PC-3 (cell line): ENCODE results near the gene GCDH. TPM values are rescaled to one million over a fixed set of nuclear protein-coding genes. Genes with fewer than 3 reads are reported as not detected.

ENCODE experiments used
- ATAC-seq: fragments of 200-7000 bp; cut with Tn5 transposase; 2 replicates; pipeline ENCODE4 v1.9.1; 2020; ENCODE audit warnings: mild to moderate bottlenecking, moderate library complexity
- BruUV-seq: library from RNA; stranded (reverse); fragments of 400-500 nt; replicated peaks from 2 replicates; lab custom pipeline; 2021; lab: Mats Ljungman, UMichigan
- CTCF ChIA-PET: fragments of 300-600 bp; sonication (Branson Sonifier 250); formaldehyde crosslinking; loops from one replicate; lab custom pipeline; 2022; ENCODE audit warnings: antibody characterized with exemption; lab: Charles Lee
- POLR2A ChIA-PET: fragments of 300-600 bp; sonication (Branson Sonifier 250); formaldehyde crosslinking; loops from one replicate; lab custom pipeline; 2022; ENCODE audit warnings: antibody characterized with exemption; ENCODE audit not compliant: unreplicated experiment; lab: Charles Lee
- DNase-seq: peaks from one replicate; pipeline ENCODE4 v3.0.0-alpha.2; 2015
- H2AFZ ChIP-seq: fragments of 300-600 bp; sonication (generic); 2 replicates; pipeline ENCODE4 v1.6.0; 2016; ENCODE audit warnings: antibody characterized with exemption, low read length
- H3F3A ChIP-seq: fragments of 300-600 bp; sonication (generic); one replicate; pipeline ENCODE4 v1.6.0; 2017; ENCODE audit warnings: antibody characterized with exemption, low read length, control low read depth, mild to moderate bottlenecking; ENCODE audit not compliant: unreplicated experiment
- H3K27ac ChIP-seq: fragments of 300-600 bp; sonication (generic); 2 replicates; pipeline ENCODE4 v1.5.1; 2016; ENCODE audit warnings: mild to moderate bottlenecking, low read length
- H3K27me3 ChIP-seq: fragments of 300-600 bp; sonication (generic); 2 replicates; pipeline ENCODE4 v1.6.1; 2016; ENCODE audit warnings: low read length, mixed read lengths
- H3K36me3 ChIP-seq: fragments of 300-600 bp; sonication (generic); 2 replicates; pipeline ENCODE4 v1.6.1; 2016; ENCODE audit warnings: low read depth, mixed run types, low read length, mixed read lengths
- H3K4me1 ChIP-seq: fragments of 300-600 bp; sonication (generic); 2 replicates; pipeline ENCODE4 v1.5.1; 2016; ENCODE audit warnings: low read length; ENCODE audit not compliant: insufficient read depth
- H3K4me2 ChIP-seq: fragments of 300-600 bp; sonication (generic); 2 replicates; pipeline ENCODE4 v1.6.0; 2016; ENCODE audit warnings: low read length
- H3K4me3 ChIP-seq: fragments of 300-600 bp; sonication (generic); 2 replicates; pipeline ENCODE4 v1.5.1; 2016; ENCODE audit warnings: mild to moderate bottlenecking, low read length, mixed read lengths
- H3K79me2 ChIP-seq: fragments of 300-600 bp; sonication (generic); 2 replicates; pipeline ENCODE4 v1.6.1; 2017; ENCODE audit warnings: low read length, mixed read lengths
- H3K9ac ChIP-seq: fragments of 300-600 bp; sonication (generic); 2 replicates; pipeline ENCODE4 v1.6.0; 2016; ENCODE audit warnings: mild to moderate bottlenecking, low read length
- H3K9me2 ChIP-seq: fragments of 300-600 bp; sonication (generic); replicated peaks from 2 replicates; pipeline ENCODE4 v1.6.1; 2016; ENCODE audit warnings: mixed run types, low read length, mixed read lengths
- H3K9me3 ChIP-seq: fragments of 300-600 bp; sonication (generic); 2 replicates; pipeline ENCODE4 v1.6.1; 2016; ENCODE audit warnings: low read length, mixed read lengths
- H4K20me1 ChIP-seq: fragments of 300-600 bp; sonication (generic); 2 replicates; pipeline ENCODE4 v1.6.1; 2016; ENCODE audit warnings: low read length, mixed read lengths
- CTCF ChIP-seq: fragments of 300-600 bp; sonication (generic); conservative IDR thresholded peaks from 2 replicates; pipeline ENCODE4 v1.5.1; 2017; ENCODE audit warnings: antibody characterized with exemption, low read depth, mild to moderate bottlenecking, low read length
- EZH2 ChIP-seq: fragments of 300-600 bp; sonication (generic); IDR thresholded peaks from one replicate; pipeline ENCODE4 v1.6.1; 2017; ENCODE audit warnings: antibody characterized with exemption, mild to moderate bottlenecking, low read length; ENCODE audit not compliant: unreplicated experiment
- EZH2phosphoT487 ChIP-seq: fragments of 300-600 bp; sonication (generic); IDR thresholded peaks from 2 replicates; pipeline ENCODE4 v1.6.1; 2018; ENCODE audit warnings: mild to moderate bottlenecking, antibody characterized with exemption, low read length, borderline replicate concordance
- intact Hi-C: fragments of 100-400 bp; cut with micrococcal nuclease; formaldehyde crosslinking; loops from 2 replicates; pipeline ENCODE4 v1.9.0; 2023
- total RNA-seq: library from RNA; depleted of rRNA; stranded (reverse); fragments of >200 nt; gene quantifications from 2 replicates; pipeline ENCODE4 v1.2.3, GENCODE V29; 2014

Gene GCDH
- total RNA-seq, 1 experiment from 2014 or later, result 37.4 TPM

GRCh38 chr19:12886651-12886968 is 4.3 kb upstream of the GCDH start:
- Histone ChIP-seq H3F3A (no peaks in the 10 kb centered on the region), H3K9me2 (no peaks in the 10 kb centered on the region), H3K4me3 (no peak overlapping the region), H3K4me1 (peaks cover 1% of the 10 kb centered on the region; the same call in 1 of the 2 replicates), H2AFZ (no peak overlapping the region), H3K4me2 (no peak overlapping the region), H3K36me3 (no peaks in the 10 kb centered on the region; the same call in 1 of the 2 replicates), H3K79me2 (peaks cover 5% of the 10 kb centered on the region), H3K9ac (no peak overlapping the region), H4K20me1 (no peaks in the 10 kb centered on the region), H3K27ac (no peak overlapping the region), H3K9me3 (peaks cover 9% of the 10 kb centered on the region; the same call in 1 of the 2 replicates), H3K27me3 (peaks cover 9% of the 10 kb centered on the region; the same call in 1 of the 2 replicates)
- no TSS peak for BruUV-seq
- TF ChIP-seq EZH2phosphoT487, result no peak
- no peak for TF ChIP-seq EZH2
- TF ChIP-seq CTCF, result no peak
- intact Hi-C loops, result no loop called here
- DNase-seq (no peak), ATAC-seq (no peak)
- CTCF ChIA-PET, result no interaction called here
- POLR2A ChIA-PET, result no interaction called here

GRCh38 chr19:12886969-12887747 is 3.8 kb upstream of the GCDH start, which contains the start of gene KLF1:
TSS of gene KLF1 (minus strand) at chr19:12887201. CDS start at chr19:12887140, 61 bp downstream.
- no peak within 1 kb of the TSS for H3K27ac ChIP-seq
- H2AFZ ChIP-seq, result no peak within 1 kb of the TSS
- DNase-seq (no peak), ATAC-seq (no peak)
- H3K4me3 ChIP-seq, result no peak within 1 kb of the TSS
- no peaks in the 10 kb centered on the region for H3F3A ChIP-seq
- TF ChIP-seq EZH2phosphoT487 (no peak), EZH2 (no peak), CTCF (no peak)
- intact Hi-C loops, result no loop called here
- H4K20me1 ChIP-seq, result no peaks in the 10 kb centered on the region
- H3K4me2 ChIP-seq, result no peak within 1 kb of the TSS
- peaks cover 10% of the 10 kb centered on the region for H3K79me2 ChIP-seq
- no peaks in the 10 kb centered on the region; the same call in 1 of the 2 replicates for H3K36me3 ChIP-seq
- ChIA-PET POLR2A (no interaction called here), CTCF (no interaction called here)
- peaks cover 9% of the 10 kb centered on the region; the same call in 1 of the 2 replicates for H3K27me3 ChIP-seq
- no TSS peak for BruUV-seq
- H3K9ac ChIP-seq, result no peak within 1 kb of the TSS
- H3K9me2 ChIP-seq, result no peaks in the 10 kb centered on the region
- H3K9me3 ChIP-seq, result peaks cover 9% of the 10 kb centered on the region; the same call in 1 of the 2 replicates
- peaks cover 7% of the 10 kb centered on the region for H3K4me1 ChIP-seq
